ENCODE measurements around the gene TMED4.

TMED4 gene

DNA sequence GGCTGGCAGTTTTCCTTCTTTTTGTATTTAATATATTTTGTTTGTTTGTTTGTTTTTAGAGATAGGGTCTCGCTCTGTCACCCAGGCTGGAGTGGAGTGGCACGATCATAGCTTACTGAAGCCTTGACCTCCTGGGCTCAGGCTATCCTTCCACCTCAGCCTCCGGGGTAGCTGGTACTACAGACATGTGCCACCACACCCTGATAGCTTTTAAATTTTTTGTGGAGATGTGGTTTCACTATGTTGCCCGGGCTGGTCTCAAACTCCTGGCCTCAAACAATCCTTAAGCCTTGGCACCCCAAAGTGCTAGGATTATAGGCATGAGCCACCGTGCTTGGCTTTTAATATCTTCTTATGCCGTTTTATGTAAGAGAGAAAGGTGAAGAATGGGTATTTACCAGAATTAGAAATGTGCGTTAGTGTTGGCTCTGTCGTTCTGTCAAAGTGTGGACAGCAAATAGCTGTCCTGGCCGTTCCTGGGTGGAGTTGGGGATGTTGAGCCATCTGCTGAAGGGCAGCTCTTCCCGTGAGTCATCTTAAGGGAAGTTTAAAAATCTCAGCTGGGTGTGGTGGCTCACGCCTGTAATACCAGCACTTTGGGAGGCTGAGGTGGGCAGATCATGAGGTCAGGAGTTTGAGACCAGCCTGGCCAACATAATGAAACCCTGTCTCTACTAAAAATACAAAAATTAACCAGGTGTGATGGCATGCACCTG, 39.2 kb upstream of the TMED4 start:
- Histone ChIP-seq H3K27ac (ENCODE audit: low read depth, low read length) (peak overlapping the region; percentile 33), H3K79me2 (ENCODE audit: control insufficient read depth, insufficient read depth, low read length, unreplicated experiment) (peaks cover 83% of the 10 kb centered on the region), H2AFZ (ENCODE audit: low read length, unreplicated experiment) (no peak overlapping the region), H3K36me3 (ENCODE audit: insufficient read depth, low read length) (peaks cover 10% of the 10 kb centered on the region; the same call in 1 of the 2 replicates), H3K4me3 (ENCODE audit: low read depth, low read length) (no peak overlapping the region), H3K27me3 (ENCODE audit: insufficient read depth, low read length) (no peaks in the 10 kb centered on the region), H3K4me1 (ENCODE audit: control insufficient read depth, insufficient read depth, low read length, unreplicated experiment) (peaks cover 39% of the 10 kb centered on the region)

DNA sequence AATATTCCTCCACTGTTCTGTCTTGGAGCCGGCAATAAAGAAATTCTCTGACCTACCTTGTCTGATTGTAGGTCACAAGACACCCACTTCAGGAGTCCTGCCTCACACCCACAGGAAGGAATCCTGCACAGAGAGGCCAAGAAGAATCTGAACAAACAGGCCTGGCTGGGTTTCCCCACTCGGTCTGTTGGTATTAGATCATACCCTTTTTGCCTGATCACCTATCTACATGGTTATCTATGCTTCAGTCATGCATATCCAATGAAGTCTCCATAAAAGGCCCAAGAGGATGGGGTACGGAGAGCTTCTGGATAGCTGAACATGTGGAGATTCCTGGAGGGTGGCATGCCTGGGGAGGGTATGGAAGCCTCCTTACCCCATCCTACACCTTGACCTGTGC, 36.7 kb upstream of the TMED4 start:
- Histone ChIP-seq H3K4me3 (ENCODE audit: low read depth, low read length) (no peak overlapping the region), H3K27ac (ENCODE audit: low read depth, low read length) (no peak overlapping the region)

GRCh38 chr7:44618045-44618444, 36.0 kb upstream of the TMED4 start:
- peak overlapping the region; percentile 77 for H3K27ac ChIP-seq (ENCODE audit: low read depth, low read length)

More for the DNA sequence above, 36.7 kb upstream of the TMED4 start:
- H3K4me1 ChIP-seq (ENCODE audit: control insufficient read depth, insufficient read depth, low read length, unreplicated experiment) = peaks cover 45% of the 10 kb centered on the region
- peaks cover 91% of the 10 kb centered on the region for H3K79me2 ChIP-seq (ENCODE audit: control insufficient read depth, insufficient read depth, low read length, unreplicated experiment)
- no peak overlapping the region for H2AFZ ChIP-seq (ENCODE audit: low read length, unreplicated experiment)
- no peaks in the 10 kb centered on the region for H3K27me3 ChIP-seq (ENCODE audit: insufficient read depth, low read length)
- H3K36me3 ChIP-seq (ENCODE audit: insufficient read depth, low read length) = 0 out of 2 replicates have a peak, but pooled peaks cover 5% of the 10 kb centered on the region

DNA sequence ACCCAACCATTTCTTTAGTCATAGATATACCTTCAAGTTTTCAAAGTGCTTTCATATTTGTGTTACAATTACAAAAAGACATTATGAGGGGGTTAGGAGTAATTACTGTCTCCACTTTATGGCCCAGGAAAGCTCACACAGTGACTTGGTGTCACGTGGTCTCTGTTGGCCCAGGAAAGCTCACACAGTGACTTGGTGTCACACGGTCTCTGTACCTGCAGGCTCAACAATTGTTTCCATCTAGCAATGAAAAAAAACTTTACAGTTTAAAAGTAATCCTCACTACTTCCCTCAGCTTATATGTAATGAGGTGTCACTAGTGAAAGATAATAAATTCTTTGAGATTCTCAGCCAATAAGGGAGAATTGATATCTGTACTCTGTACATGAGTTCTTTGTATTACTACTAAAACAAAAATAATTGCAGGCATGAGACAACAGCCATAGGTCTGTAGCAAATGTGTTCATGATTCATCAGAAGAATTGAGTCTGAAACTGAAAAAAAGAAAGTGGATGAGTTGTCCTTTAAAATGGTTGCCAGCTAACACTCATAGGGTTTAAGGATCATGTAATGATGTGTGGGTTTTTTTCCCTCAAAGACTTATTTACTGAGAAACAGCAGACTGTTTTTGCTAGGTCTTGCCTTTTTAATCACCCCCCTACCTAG, 35.3 kb upstream of the TMED4 start:
- Histone ChIP-seq H3K4me1 (ENCODE audit: control insufficient read depth, insufficient read depth, low read length, unreplicated experiment) (peaks cover 37% of the 10 kb centered on the region), H3K4me3 (ENCODE audit: low read depth, low read length) (no peak overlapping the region), H3K36me3 (ENCODE audit: insufficient read depth, low read length) (0 out of 2 replicates have a peak, but pooled peaks cover 5% of the 10 kb centered on the region), H3K27me3 (ENCODE audit: insufficient read depth, low read length) (no peaks in the 10 kb centered on the region), H3K27ac (ENCODE audit: low read depth, low read length) (peak overlapping the region; percentile 77), H2AFZ (ENCODE audit: low read length, unreplicated experiment) (peak overlapping the region; percentile 47), H3K79me2 (ENCODE audit: control insufficient read depth, insufficient read depth, low read length, unreplicated experiment) (peaks cover 91% of the 10 kb centered on the region)

More at GRCh38 chr7:44618045-44618444, 36.0 kb upstream of the TMED4 start:
- Histone ChIP-seq H3K36me3 (ENCODE audit: insufficient read depth, low read length) (0 out of 2 replicates have a peak, but pooled peaks cover 5% of the 10 kb centered on the region), H3K4me3 (ENCODE audit: low read depth, low read length) (no peak overlapping the region), H3K79me2 (ENCODE audit: control insufficient read depth, insufficient read depth, low read length, unreplicated experiment) (peaks cover 93% of the 10 kb centered on the region), H3K4me1 (ENCODE audit: control insufficient read depth, insufficient read depth, low read length, unreplicated experiment) (peaks cover 43% of the 10 kb centered on the region), H3K27me3 (ENCODE audit: insufficient read depth, low read length) (no peaks in the 10 kb centered on the region), H2AFZ (ENCODE audit: low read length, unreplicated experiment) (peak overlapping the region; percentile 47)

GRCh38 chr7:44616545-44616944, 34.5 kb upstream of the TMED4 start:
- Histone ChIP-seq H3K36me3 (ENCODE audit: insufficient read depth, low read length) (0 out of 2 replicates have a peak, but pooled peaks cover 5% of the 10 kb centered on the region), H3K27ac (ENCODE audit: low read depth, low read length) (no peak overlapping the region), H3K27me3 (ENCODE audit: insufficient read depth, low read length) (no peaks in the 10 kb centered on the region), H3K79me2 (ENCODE audit: control insufficient read depth, insufficient read depth, low read length, unreplicated experiment) (peaks cover 89% of the 10 kb centered on the region), H3K4me3 (ENCODE audit: low read depth, low read length) (no peak overlapping the region), H2AFZ (ENCODE audit: low read length, unreplicated experiment) (no peak overlapping the region), H3K4me1 (ENCODE audit: control insufficient read depth, insufficient read depth, low read length, unreplicated experiment) (peaks cover 29% of the 10 kb centered on the region)

GRCh38 chr7:44615793-44616192, 33.8 kb upstream of the TMED4 start:
- Histone ChIP-seq H3K27me3 (ENCODE audit: insufficient read depth, low read length) (no peaks in the 10 kb centered on the region), H3K27ac (ENCODE audit: low read depth, low read length) (no peak overlapping the region), H2AFZ (ENCODE audit: low read length, unreplicated experiment) (no peak overlapping the region), H3K79me2 (ENCODE audit: control insufficient read depth, insufficient read depth, low read length, unreplicated experiment) (peaks cover 86% of the 10 kb centered on the region), H3K4me1 (ENCODE audit: control insufficient read depth, insufficient read depth, low read length, unreplicated experiment) (peaks cover 24% of the 10 kb centered on the region), H3K36me3 (ENCODE audit: insufficient read depth, low read length) (0 out of 2 replicates have a peak, but pooled peaks cover 5% of the 10 kb centered on the region), H3K4me3 (ENCODE audit: low read depth, low read length) (no peak overlapping the region)

DNA sequence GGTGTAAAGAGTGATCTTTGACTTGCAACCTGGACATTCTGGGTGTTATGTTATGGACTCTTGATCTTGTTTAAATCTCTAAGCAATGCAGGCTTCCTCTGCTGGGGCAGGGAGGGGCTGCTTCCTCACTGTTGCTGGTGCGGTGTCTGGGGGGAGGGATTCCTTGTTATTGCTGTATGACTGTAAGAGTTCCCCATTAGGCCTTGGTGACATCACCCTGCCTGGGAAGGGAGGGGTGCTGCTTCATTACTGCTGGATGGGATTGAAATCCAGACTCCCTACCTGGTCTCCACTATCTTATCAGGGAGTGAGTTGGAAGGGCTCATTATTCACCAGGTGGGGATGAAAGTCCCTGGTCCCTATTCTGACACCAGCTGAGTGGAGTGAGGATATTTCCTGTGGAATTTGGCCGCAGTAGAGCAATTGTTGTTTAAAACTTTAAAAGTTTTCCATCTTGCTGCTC, 33.1 kb upstream of the TMED4 start:
- Histone ChIP-seq H2AFZ (ENCODE audit: low read length, unreplicated experiment) (no peak overlapping the region), H3K36me3 (ENCODE audit: insufficient read depth, low read length) (0 out of 2 replicates have a peak, but pooled peaks cover 5% of the 10 kb centered on the region), H3K27me3 (ENCODE audit: insufficient read depth, low read length) (no peaks in the 10 kb centered on the region), H3K79me2 (ENCODE audit: control insufficient read depth, insufficient read depth, low read length, unreplicated experiment) (peaks cover 86% of the 10 kb centered on the region), H3K4me1 (ENCODE audit: control insufficient read depth, insufficient read depth, low read length, unreplicated experiment) (peaks cover 24% of the 10 kb centered on the region), H3K4me3 (ENCODE audit: low read depth, low read length) (no peak overlapping the region), H3K27ac (ENCODE audit: low read depth, low read length) (no peak overlapping the region)

- no peaks in the 10 kb centered on the region for H3K27me3 ChIP-seq (ENCODE audit: insufficient read depth, low read length)
- H2AFZ ChIP-seq (ENCODE audit: low read length, unreplicated experiment) = no peak overlapping the region
- H3K36me3 ChIP-seq (ENCODE audit: insufficient read depth, low read length) = no peaks in the 10 kb centered on the region
- no peak overlapping the region for H3K4me3 ChIP-seq (ENCODE audit: low read depth, low read length)
- no peak overlapping the region for H3K27ac ChIP-seq (ENCODE audit: low read depth, low read length)
- peaks cover 6% of the 10 kb centered on the region for H3K4me1 ChIP-seq (ENCODE audit: control insufficient read depth, insufficient read depth, low read length, unreplicated experiment)
- H3K79me2 ChIP-seq (ENCODE audit: control insufficient read depth, insufficient read depth, low read length, unreplicated experiment) = peaks cover 70% of the 10 kb centered on the region
These were observed 27.8 kb upstream of the TMED4 start for GRCh38 chr7:44609829-44610228.

DNA sequence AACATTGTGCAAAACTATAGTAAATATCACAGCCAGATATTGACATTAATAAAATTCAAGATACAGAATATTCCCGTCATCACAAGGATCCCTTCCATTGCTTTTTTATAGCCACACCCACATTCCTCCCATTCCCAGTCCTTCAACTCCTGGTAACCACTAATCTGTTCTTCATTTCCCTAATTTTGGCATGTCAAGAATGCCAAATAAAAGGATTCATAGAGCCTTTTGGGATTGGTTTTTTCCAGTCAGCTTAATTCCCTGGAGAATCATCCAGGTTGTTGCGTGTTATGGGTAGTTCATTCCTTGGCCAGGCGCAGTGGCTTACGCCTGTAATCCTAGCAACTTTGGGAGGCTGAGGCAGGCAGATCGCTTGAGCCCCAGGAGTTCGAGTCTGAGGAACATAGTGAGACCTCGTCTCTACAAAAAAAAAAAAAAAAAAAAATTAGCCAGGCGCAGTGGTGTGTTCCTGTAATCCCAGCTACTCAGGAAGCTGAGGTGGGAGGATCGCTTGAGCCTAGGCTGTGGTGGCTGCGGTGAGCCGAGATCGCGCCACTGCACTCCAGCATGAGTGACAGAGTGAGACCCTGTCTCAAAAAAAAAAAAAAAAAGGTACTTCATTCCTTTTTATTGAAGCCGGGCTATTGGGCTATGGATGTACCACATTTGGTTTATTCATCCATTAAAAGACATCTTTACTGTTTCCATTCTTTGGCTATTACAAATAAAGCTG, 27.1 kb upstream of the TMED4 start:
- Histone ChIP-seq H3K79me2 (ENCODE audit: control insufficient read depth, insufficient read depth, low read length, unreplicated experiment) (peaks cover 64% of the 10 kb centered on the region), H3K4me3 (ENCODE audit: low read depth, low read length) (no peak overlapping the region), H3K36me3 (ENCODE audit: insufficient read depth, low read length) (no peaks in the 10 kb centered on the region), H3K27ac (ENCODE audit: low read depth, low read length) (no peak overlapping the region), H2AFZ (ENCODE audit: low read length, unreplicated experiment) (no peak overlapping the region), H3K27me3 (ENCODE audit: insufficient read depth, low read length) (no peaks in the 10 kb centered on the region), H3K4me1 (ENCODE audit: control insufficient read depth, insufficient read depth, low read length, unreplicated experiment) (peaks cover 6% of the 10 kb centered on the region)

Data from ACC112 (cell line).